Tibial artery (tissue), 4 donors: ENCODE measurements around the gene PRAC2.

Source experiments
- DNase-seq, 2 donors: peaks; one replicate each; pipeline ENCODE4 v3.0.0-alpha.2; 2019
- H3K27ac ChIP-seq, 2 donors: fragments of 200-600 bp; sonication (generic) in 1 of 2; 1 replicate in 1 of 2; 2 replicates in 1 of 2; pipeline ENCODE4 v1.5.1; 2018 to 2019; ENCODE audit warnings: mild to moderate bottlenecking in 1 of 2
- H3K27me3 ChIP-seq, 2 donors: fragments of 200-600 bp; sonication (generic) in 1 of 2; one replicate each; pipeline versions ENCODE4 v1.5.1 to v1.6.0; 2016 to 2019
- H3K36me3 ChIP-seq, 3 donors: fragments of 200-600 bp; sonication (generic) in 2 of 3; one replicate each; pipeline ENCODE4 v1.5.1; 2016 to 2019; ENCODE audit warnings: mild to moderate bottlenecking in 2 of 3
- H3K4me1 ChIP-seq, 4 donors: fragments of 200-600 bp; sonication (generic) in 2 of 4; 1 replicate in 3 of 4; 2 replicates in 1 of 4; pipeline ENCODE4 v1.5.1; 2016 to 2019
- H3K4me3 ChIP-seq, 2 donors: fragments of 200-600 bp; sonication (generic) in 1 of 2; 1 replicate in 1 of 2; 2 replicates in 1 of 2; pipeline ENCODE4 v1.5.1; 2018 to 2019; ENCODE audit warnings: mild to moderate bottlenecking in 2 of 2
- H3K9me3 ChIP-seq, 3 donors: fragments of 200-600 bp; sonication (generic) in 1 of 3; one replicate each; pipeline ENCODE4 v1.5.1; 2016 to 2019
- CTCF ChIP-seq, 2 experiments: fragments of 200-600 bp in 1 of 2; fragments of 450-650 bp in 1 of 2; IDR thresholded peaks; one replicate each; pipeline ENCODE4 v1.5.1; 2017 to 2019; ENCODE audit warnings: antibody characterized with exemption in 2 of 2, mild to moderate bottlenecking in 1 of 2, moderate library complexity in 1 of 2
- intact Hi-C: fragments of 100-400 bp; cut with DNase I; formaldehyde crosslinking; loops from one replicate; pipeline ENCODE4 v1.15.0; 2023; ENCODE audit warnings: low total_unique reads

PRAC2 gene

GRCh38 chr17:48760411-48760810 lies 37.4 kb downstream of the PRAC2 start:
- H3K27me3 ChIP-seq: peaks cover 4 to 89% of the 10 kb centered on the region in 2 donors
- H3K4me1 ChIP-seq: no peaks in the 10 kb centered on the region
- DNase-seq: peak in 1 of 2 donors; percentile 13
- H3K9me3 ChIP-seq: no peaks in the 10 kb centered on the region
- no peak overlapping the region for H3K27ac ChIP-seq
- H3K36me3 ChIP-seq: no peaks in the 10 kb centered on the region
- TF ChIP-seq CTCF (IDR thresholded peaks at IDR 0.05): no peak
- no peak overlapping the region for H3K4me3 ChIP-seq
- intact Hi-C loops: no loop called here

GRCh38 chr17:48761114-48761513 lies 38.1 kb downstream of the PRAC2 start:
- Histone ChIP-seq H3K27ac (no peak overlapping the region), H3K4me3 (no peak overlapping the region), H3K36me3 (no peaks in the 10 kb centered on the region), H3K4me1 (no peaks in the 10 kb centered on the region), H3K27me3 (peaks cover 0 to 88% of the 10 kb centered on the region in 2 donors), H3K9me3 (no peaks in the 10 kb centered on the region)
- no peak for TF ChIP-seq CTCF (IDR thresholded peaks at IDR 0.05)
- intact Hi-C loops: no loop called here
- DNase-seq: peak in 1 of 2 donors; percentile 11

GRCh38 chr17:48767263-48767774 lies 44.3 kb downstream of the PRAC2 start:
- TF ChIP-seq CTCF (IDR thresholded peaks at IDR 0.05): no peak
- no peaks in the 10 kb centered on the region for H3K9me3 ChIP-seq
- H3K4me3 ChIP-seq: no peak overlapping the region
- no peak overlapping the region for H3K27ac ChIP-seq
- DNase-seq: peak in 1 of 2 donors; percentile 48
- intact Hi-C loops: no loop called here
- H3K36me3 ChIP-seq: no peaks in the 10 kb centered on the region
- no peaks in the 10 kb centered on the region for H3K4me1 ChIP-seq
- H3K27me3 ChIP-seq: peaks cover 0 to 68% of the 10 kb centered on the region in 2 donors

DNA sequence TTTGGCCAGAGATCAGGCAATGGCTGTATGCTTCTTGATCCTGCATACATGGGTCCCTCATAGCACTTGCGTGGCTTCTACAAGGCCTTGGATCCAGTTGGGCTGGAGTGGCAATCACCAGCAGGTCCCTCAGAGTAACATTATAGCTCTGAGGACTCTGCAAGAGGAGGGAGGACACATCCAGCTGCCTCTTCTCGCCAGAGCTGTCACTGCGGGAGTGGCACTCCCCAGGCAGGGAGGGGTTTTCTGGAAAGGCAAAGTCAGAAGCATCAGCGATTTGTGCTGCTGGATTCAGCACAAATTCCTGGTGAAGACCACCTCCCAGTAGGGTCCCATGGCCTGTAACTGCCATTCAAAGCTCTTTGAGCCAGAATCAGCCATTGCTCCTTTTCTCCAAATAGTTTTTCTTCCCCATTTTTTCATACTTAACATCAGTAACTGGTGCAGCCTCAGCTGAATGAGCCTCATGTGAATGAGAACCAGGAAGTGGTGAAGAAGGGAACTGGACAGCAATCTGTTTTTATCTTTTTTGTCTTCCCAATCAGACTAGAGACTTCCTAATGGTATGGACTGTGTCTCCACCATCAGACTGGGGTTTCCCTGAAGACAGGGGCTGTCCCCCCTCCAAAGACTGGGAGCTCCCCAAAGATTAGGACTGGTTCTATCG lies 46.2 kb downstream of the PRAC2 start:
- Histone ChIP-seq H3K27ac (no peak overlapping the region), H3K4me1 (no peaks in the 10 kb centered on the region), H3K4me3 (no peak overlapping the region), H3K36me3 (no peaks in the 10 kb centered on the region), H3K27me3 (peaks cover 0 to 58% of the 10 kb centered on the region in 2 donors), H3K9me3 (no peaks in the 10 kb centered on the region)
- DNase-seq: peak in 1 of 2 donors; percentile 39
- intact Hi-C loops: no loop called here
- TF ChIP-seq CTCF (IDR thresholded peaks at IDR 0.05): no peak

DNA sequence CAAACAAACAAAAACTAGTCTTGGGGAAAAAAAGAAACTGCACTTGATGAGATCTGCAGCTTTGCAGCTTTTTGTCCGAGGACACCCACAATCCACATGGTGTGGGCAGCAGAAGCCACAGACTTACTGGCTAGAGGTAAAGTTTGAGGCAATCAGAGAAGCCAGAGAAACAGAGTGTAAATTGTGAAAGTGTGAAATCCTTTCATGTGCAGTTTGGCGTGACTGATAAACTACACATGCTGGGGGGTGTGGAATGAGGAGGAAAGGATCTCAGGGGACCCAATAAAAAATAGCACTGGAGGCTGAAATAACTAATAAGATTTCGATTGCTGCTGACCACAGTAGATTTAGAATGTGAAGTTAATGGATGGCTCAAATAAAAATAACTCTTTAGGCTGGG lies 48.0 kb downstream of the PRAC2 start:
- DNase-seq: no peak
- H3K4me1 ChIP-seq: no peaks in the 10 kb centered on the region
- TF ChIP-seq CTCF (IDR thresholded peaks at IDR 0.05): no peak
- intact Hi-C loops: no loop called here
- peaks cover 0 to 50% of the 10 kb centered on the region in 2 donors for H3K27me3 ChIP-seq
- H3K27ac ChIP-seq: no peak overlapping the region
- no peak overlapping the region for H3K4me3 ChIP-seq
- H3K36me3 ChIP-seq: no peaks in the 10 kb centered on the region
- no peaks in the 10 kb centered on the region for H3K9me3 ChIP-seq
